NOMO-1 (cell line): ENCODE results near the gene ATP13A4.

Experiments used
- DNase-seq, 2 experiments: peaks; one replicate each; lab custom pipeline; 2025; ENCODE audit not compliant: unreplicated experiment in 2 of 2; lab: John Stamatoyannopoulos, UW

Gene ATP13A4

GRCh38 chr3:193416629-193417028 is 138.1 kb downstream of the ATP13A4 start:
- no peak for DNase-seq

- DNase-seq: no peak
Measured at GRCh38 chr3:193407688-193408087, 147.0 kb downstream of the ATP13A4 start.

- no peak for DNase-seq
Measured at GRCh38 chr3:193407112-193407511, 147.6 kb downstream of the ATP13A4 start.

- DNase-seq: no peak
Measured at GRCh38 chr3:193403307-193403706, 151.4 kb downstream of the ATP13A4 start.

GRCh38 chr3:193400304-193400703 is 154.4 kb downstream of the ATP13A4 start:
- DNase-seq: no peak

GRCh38 chr3:193396451-193397244 is 158.0 kb downstream of the ATP13A4 start:
- no peak for DNase-seq

GRCh38 chr3:193391902-193392301 is 162.8 kb downstream of the ATP13A4 start:
- no peak for DNase-seq

GRCh38 chr3:193389335-193389734 is 165.4 kb downstream of the ATP13A4 start:
- DNase-seq: no peak

GRCh38 chr3:193388361-193388760 is 166.3 kb downstream of the ATP13A4 start:
- DNase-seq: no peak

GRCh38 chr3:193387596-193387995 is 167.1 kb downstream of the ATP13A4 start:
- no peak for DNase-seq

GRCh38 chr3:193378706-193379105 is 176.0 kb downstream of the ATP13A4 start, which contains the start of gene ATP13A5:
TSS of gene ATP13A5 (minus strand) at chr3:193378753. CDS start at chr3:193378725, 28 bp downstream.
- DNase-seq: no peak

GRCh38 chr3:193377591-193377990 is 177.1 kb downstream of the ATP13A4 start:
- no peak for DNase-seq

GRCh38 chr3:193375614-193376013 is 179.1 kb downstream of the ATP13A4 start:
- DNase-seq: no peak

GRCh38 chr3:193372783-193373182 is 181.9 kb downstream of the ATP13A4 start:
- no peak for DNase-seq

GRCh38 chr3:193367868-193368267 is 186.8 kb downstream of the ATP13A4 start:
- no peak for DNase-seq

GRCh38 chr3:193357291-193357690 is 197.4 kb downstream of the ATP13A4 start:
- no peak for DNase-seq

GRCh38 chr3:193354423-193354822 is 200.3 kb downstream of the ATP13A4 start:
- DNase-seq: no peak
